Measurements from ENCODE around the gene FLRT3.

Gene FLRT3

DNA sequence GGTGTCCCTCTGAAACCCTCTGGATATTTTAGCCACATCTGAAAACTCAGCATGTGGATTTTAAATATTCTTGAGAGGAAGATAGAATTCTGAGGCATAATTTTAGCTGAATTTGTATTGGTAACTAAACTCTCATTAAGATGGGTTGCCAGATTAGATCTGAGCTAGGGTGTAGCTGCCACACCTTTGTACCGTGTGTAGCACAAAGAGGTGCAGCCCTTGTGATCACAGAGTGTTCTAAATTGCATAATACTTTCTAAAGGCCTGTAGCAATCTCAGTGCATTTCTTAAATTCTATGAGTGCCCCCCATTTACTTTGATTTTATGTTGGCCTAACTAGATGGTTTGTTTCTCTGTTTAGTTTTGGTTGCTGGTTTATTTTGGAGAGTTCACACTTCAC lies 53.0 kb downstream of the FLRT3 start:
- TF ChIP-seq, protein P1, sequence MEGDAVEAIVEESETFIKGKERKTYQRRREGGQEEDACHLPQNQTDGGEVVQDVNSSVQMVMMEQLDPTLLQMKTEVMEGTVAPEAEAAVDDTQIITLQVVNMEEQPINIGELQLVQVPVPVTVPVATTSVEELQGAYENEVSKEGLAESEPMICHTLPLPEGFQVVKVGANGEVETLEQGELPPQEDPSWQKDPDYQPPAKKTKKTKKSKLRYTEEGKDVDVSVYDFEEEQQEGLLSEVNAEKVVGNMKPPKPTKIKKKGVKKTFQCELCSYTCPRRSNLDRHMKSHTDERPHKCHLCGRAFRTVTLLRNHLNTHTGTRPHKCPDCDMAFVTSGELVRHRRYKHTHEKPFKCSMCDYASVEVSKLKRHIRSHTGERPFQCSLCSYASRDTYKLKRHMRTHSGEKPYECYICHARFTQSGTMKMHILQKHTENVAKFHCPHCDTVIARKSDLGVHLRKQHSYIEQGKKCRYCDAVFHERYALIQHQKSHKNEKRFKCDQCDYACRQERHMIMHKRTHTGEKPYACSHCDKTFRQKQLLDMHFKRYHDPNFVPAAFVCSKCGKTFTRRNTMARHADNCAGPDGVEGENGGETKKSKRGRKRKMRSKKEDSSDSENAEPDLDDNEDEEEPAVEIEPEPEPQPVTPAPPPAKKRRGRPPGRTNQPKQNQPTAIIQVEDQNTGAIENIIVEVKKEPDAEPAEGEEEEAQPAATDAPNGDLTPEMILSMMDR (IDR thresholded peaks at IDR 0.05; ENCODE audit: extremely low read depth, missing control alignments), result no peak
- DNase-seq (ENCODE audit: low spot score), result no peak

DNA sequence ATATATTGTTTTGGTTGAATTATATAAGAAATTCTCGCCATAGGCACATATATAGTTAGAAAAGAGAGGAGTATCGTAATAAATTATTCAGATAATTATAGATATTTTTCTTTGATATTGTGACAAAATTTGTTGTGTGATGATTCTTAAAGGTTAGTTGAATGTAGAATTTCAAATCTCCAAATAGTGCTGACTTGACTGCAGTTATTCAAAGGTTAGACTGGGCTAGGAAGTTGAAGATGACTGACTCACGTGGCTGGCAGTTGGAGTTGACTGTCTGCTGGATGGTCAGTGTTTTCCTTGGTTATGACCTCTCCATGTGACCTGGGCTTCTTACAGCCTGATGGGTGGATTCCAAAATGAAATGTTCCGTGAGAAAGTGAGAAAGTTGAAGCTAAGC lies 55.3 kb downstream of the FLRT3 start:
- TF ChIP-seq, protein P1 (IDR thresholded peaks at IDR 0.05; ENCODE audit: extremely low read depth, missing control alignments), result no peak
- DNase-seq (ENCODE audit: low spot score), result no peak

Data from GM20000 (cell line).